K562 (cell line): Measurements from ENCODE around the gene WDCP. TPM values are rescaled to one million over a fixed set of nuclear protein-coding genes. Genes with fewer than 3 reads are reported as not detected.
A peak's percentile ranks its signal among the peaks of the same experiment; 100 is the strongest.

ENCODE experiments used
- ADNP ChIP-seq: fragments of 200-800 bp; sonication (Bioruptor generic); IDR thresholded peaks from 2 replicates; pipeline ENCODE4 v1.6.1; 2016; ENCODE audit warnings: missing genetic modification characterization, missing compliant biosample characterization
- CBX3 ChIP-seq, 2 experiments: IDR thresholded peaks; 1 replicate in 1 of 2; 2 replicates in 1 of 2; pipeline ENCODE4 v1.6.1; 2012; ENCODE audit warnings: inconsistent platforms in 2 of 2, low read length in 2 of 2, borderline replicate concordance in 1 of 2, control low read depth in 1 of 2
- CREB1 ChIP-seq, 2 experiments: sonication (generic) in 1 of 2; formaldehyde crosslinking in 1 of 2; IDR thresholded peaks; 2 replicates each; pipeline versions ENCODE4 v1.6.1 to v1.8.0; 2012 to 2022; ENCODE audit warnings: inconsistent platforms in 1 of 2, mild to moderate bottlenecking in 1 of 2, missing genetic modification reagents in 1 of 2, moderate library complexity in 1 of 2
- EP400 ChIP-seq: fragments of 450-650 bp; IDR thresholded peaks from 2 replicates; pipeline ENCODE4 v1.6.1; 2017; ENCODE audit warnings: antibody characterized with exemption, mild to moderate bottlenecking, moderate library complexity
- ETS2 ChIP-seq: IDR thresholded peaks from 2 replicates; pipeline ENCODE4 v1.6.1; 2016; ENCODE audit warnings: borderline replicate concordance, missing genetic modification characterization, mild to moderate bottlenecking, moderate library complexity, missing compliant biosample characterization; ENCODE audit not compliant: poor library complexity, severe bottlenecking
- FIP1L1 ChIP-seq: fragments of 200-400 bp; formaldehyde crosslinking; IDR thresholded peaks from 2 replicates; pipeline ENCODE4 v1.6.1; 2018; ENCODE audit warnings: mild to moderate bottlenecking, low read depth, low read length; ENCODE audit not compliant: poor library complexity, severe bottlenecking
- FOXP1 ChIP-seq: sonication (generic); formaldehyde crosslinking; IDR thresholded peaks from 2 replicates; pipeline ENCODE4 v1.8.0; 2022; ENCODE audit warnings: mild to moderate bottlenecking, missing genetic modification reagents
- GATA2 ChIP-seq: sonication (generic); formaldehyde crosslinking; IDR thresholded peaks from 2 replicates; pipeline ENCODE4 v1.4.0; 2020; ENCODE audit warnings: mild to moderate bottlenecking, missing genetic modification reagents
- HNRNPLL ChIP-seq: fragments of 200-400 bp; formaldehyde crosslinking; IDR thresholded peaks from 2 replicates; pipeline ENCODE4 v1.6.1; 2017; ENCODE audit warnings: low read length, low read depth, mild to moderate bottlenecking; ENCODE audit not compliant: poor library complexity, severe bottlenecking
- KDM4B ChIP-seq, 2 experiments: fragments of 450-650 bp in 1 of 2; sonication (generic) in 1 of 2; IDR thresholded peaks; 2 replicates each; pipeline ENCODE4 v1.6.1; 2016 to 2017; ENCODE audit warnings: borderline replicate concordance in 2 of 2, antibody characterized with exemption in 1 of 2, low read depth in 1 of 2, mild to moderate bottlenecking in 1 of 2
- LCOR ChIP-seq: sonication (generic); formaldehyde crosslinking; IDR thresholded peaks from 2 replicates; pipeline ENCODE4 v1.8.0; 2022; ENCODE audit warnings: mild to moderate bottlenecking, missing genetic modification reagents
- MTA1 ChIP-seq: fragments of 450-650 bp; IDR thresholded peaks from 2 replicates; pipeline ENCODE4 v1.6.1; 2017; ENCODE audit warnings: borderline replicate concordance
- POLR2G ChIP-seq: fragments of 200-400 bp; formaldehyde crosslinking; IDR thresholded peaks from 2 replicates; pipeline ENCODE4 v1.6.1; 2017; ENCODE audit warnings: low read depth, mild to moderate bottlenecking, antibody characterized with exemption, low read length, moderate library complexity
- RB1 ChIP-seq: fragments of 450-650 bp; IDR thresholded peaks from 2 replicates; pipeline ENCODE4 v1.6.1; 2017; ENCODE audit warnings: low read depth, mild to moderate bottlenecking
- RHOXF2B ChIP-seq: fragments of 250-450 bp; sonication (Bioruptor Pico); conservative IDR thresholded peaks from 2 replicates; pipeline ENCODE4 v1.5.1; 2021
- SRSF3 ChIP-seq: fragments of 200-400 bp; formaldehyde crosslinking; IDR thresholded peaks from 2 replicates; pipeline ENCODE4 v1.6.1; 2016; ENCODE audit warnings: mild to moderate bottlenecking, low read length, moderate library complexity; ENCODE audit not compliant: insufficient read depth
- SRSF7 ChIP-seq: fragments of 200-400 bp; formaldehyde crosslinking; optimal IDR thresholded peaks from 2 replicates; pipeline ENCODE3; 2017; ENCODE audit warnings: mild to moderate bottlenecking, low read depth, low read length
- TCF7 ChIP-seq: sonication (generic); IDR thresholded peaks from 2 replicates; pipeline ENCODE4 v1.6.1; 2016; ENCODE audit warnings: antibody characterized with exemption, borderline replicate concordance
- TRIM24 ChIP-seq, 2 experiments: fragments of 450-650 bp; IDR thresholded peaks; 2 replicates each; pipeline ENCODE4 v1.6.1; 2016
- ZBTB9 ChIP-seq: fragments of 450-650 bp; formaldehyde crosslinking; IDR thresholded peaks from 2 replicates; pipeline ENCODE4 v1.4.0; 2020; ENCODE audit warnings: mild to moderate bottlenecking, moderate library complexity
- ZNF12 ChIP-seq: sonication (generic); formaldehyde crosslinking; IDR thresholded peaks from 2 replicates; pipeline ENCODE4 v1.4.0; 2020; ENCODE audit warnings: mild to moderate bottlenecking, missing genetic modification reagents
- ZNF316 ChIP-seq: fragments of 450-650 bp; IDR thresholded peaks from 2 replicates; pipeline ENCODE4 v1.6.1; 2016
- ZNF764 ChIP-seq: fragments of 250-450 bp; sonication (Bioruptor Pico); IDR thresholded peaks from 2 replicates; pipeline ENCODE4 v1.4.0; 2020; ENCODE audit warnings: low read depth, mild to moderate bottlenecking, moderate library complexity
- polyA plus RNA-seq, 8 experiments: library from polyadenylated mRNA; depleted of rRNA in 4 of 8; stranded (reverse) in 5 of 8; unstranded in 3 of 8; fragments of >200 nt; fragmentation: Nextera tagmentation in 2 of 8; fragmentation: Illumina TruSeq in 1 of 8; extraction: Ambion mirVana in 2 of 8; extraction: Trizol in 1 of 8; gene quantifications; 2 replicates each; pipeline versions ENCODE4 v1.2.1 to v1.2.3, GENCODE V29; 2011 to 2014; ENCODE audit warnings: inconsistent platforms in 1 of 8, missing spikeins in 1 of 8
- total RNA-seq, 7 experiments: library from RNA; depleted of rRNA in 6 of 7; stranded (reverse); fragments of >200 nt in 6 of 7; fragmentation: Illumina TruSeq in 2 of 7; extraction: Trizol in 2 of 7; gene quantifications; 2 replicates each; pipeline versions ENCODE4 v1.2.1 to v1.2.3, GENCODE V29; 2011 to 2021; ENCODE audit warnings: low replicate concordance in 1 of 7
- TF ChIP-seq, protein P1 (sequence below): sonication (generic); formaldehyde crosslinking; IDR thresholded peaks from 2 replicates; pipeline ENCODE4 v1.8.0; 2022; ENCODE audit warnings: mild to moderate bottlenecking, missing genetic modification reagents
- TF ChIP-seq, protein P2 (sequence below), 2 experiments: fragments of 250-450 bp in 1 of 2; fragments of 450-650 bp in 1 of 2; sonication (Bioruptor Pico) in 1 of 2; IDR thresholded peaks; 2 replicates each; pipeline versions ENCODE4 v1.6.1 to v1.8.0; 2016 to 2021; ENCODE audit warnings: mild to moderate bottlenecking in 2 of 2, moderate library complexity in 2 of 2, missing compliant biosample characterization in 1 of 2, missing genetic modification characterization in 1 of 2

WDCP gene
- total and polyA plus RNA-seq, 9 of the 15 experiments (the other 6 are each of a cell fraction or from before 2014, with no cell fraction given): 10.1 to 41.4 (median 21.8) TPM

DNA sequence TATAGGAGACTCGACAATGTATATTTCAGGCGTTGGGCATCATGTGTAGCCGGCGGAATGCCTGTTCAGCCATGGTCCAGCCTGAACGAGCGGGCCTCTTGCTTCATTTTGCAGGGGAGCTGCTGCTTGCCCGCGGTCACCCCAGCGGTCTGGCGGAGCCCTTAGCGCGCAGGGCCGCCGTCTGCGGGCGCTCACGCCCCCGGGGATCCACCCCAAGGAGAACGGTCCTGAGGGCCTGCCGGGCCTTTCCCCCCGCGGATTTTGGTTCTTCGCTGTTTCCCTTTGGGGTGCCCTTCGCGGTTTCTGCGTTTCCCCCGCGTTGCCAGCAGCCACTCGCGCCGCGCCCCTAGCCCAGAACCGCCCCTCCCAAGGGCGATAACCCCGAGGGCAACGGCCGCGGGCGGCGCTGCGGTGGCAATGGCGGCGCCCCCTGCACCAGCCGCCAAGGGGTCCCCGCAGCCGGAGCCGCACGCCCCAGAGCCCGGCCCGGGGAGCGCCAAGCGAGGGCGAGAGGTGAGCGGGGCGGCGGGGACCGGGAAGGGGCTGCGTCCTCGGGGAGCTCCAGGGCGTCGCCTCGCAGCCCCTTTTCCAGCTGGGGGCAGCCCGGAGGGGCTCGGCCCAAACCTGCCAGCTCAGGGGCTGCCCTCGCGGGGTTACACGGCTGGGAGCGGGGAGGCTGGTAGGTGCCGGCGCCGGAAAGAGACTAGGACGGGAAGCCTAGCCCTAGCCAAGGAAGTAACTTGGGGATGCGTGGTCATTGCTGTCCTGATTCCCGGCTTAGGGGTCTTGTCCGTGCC lies 37.3 kb downstream of the WDCP start, which contains the start of gene MFSD2B (continued):
- TF ChIP-seq CREB1 (IDR thresholded peaks at IDR 0.05) (no peak), CREB1 (CRISPR knock-in tag; IDR thresholded peaks at IDR 0.05) (0 out of 2 replicates have a peak, but pooled peaks have one; percentile 34), EP400 (0 out of 2 replicates have a peak, but pooled peaks have one; percentile 2), ZNF764 (CRISPR knock-in tag) (no peak), ETS2 (tag) (no peak), KDM4B (IDR thresholded peaks at IDR 0.05; ENCODE audit: borderline replicate concordance in 2 of 2, low read depth in 1 of 2) (0 out of 4 replicates have a peak, but pooled peaks of 1 of the 2 experiments have one; percentile 20), TCF7 (no peak), SRSF7 (no peak), ZBTB9 (CRISPR knock-in tag) (0 out of 2 replicates have a peak, but pooled peaks have one; percentile 80), TRIM24 (IDR thresholded peaks at IDR 0.05) (0 out of 4 replicates have a peak, but pooled peaks of 1 of the 2 experiments have one; percentile 4), MTA1 (no peak), FOXP1 (CRISPR knock-in tag) (no peak), HNRNPLL (peak; percentile 36), ADNP (tag) (no peak), CBX3 (IDR thresholded peaks at IDR 0.05; ENCODE audit: borderline replicate concordance in 1 of 2, low read length in 2 of 2) (no peak; a peak in 1 of 3 replicates), GATA2 (CRISPR knock-in tag) (no peak), ZNF12 (CRISPR knock-in tag) (no peak), LCOR (CRISPR knock-in tag) (peak; percentile 70; the same call in 1 of the 2 replicates), POLR2G (peak; percentile 82), RB1 (peak; percentile 44), SRSF3 (0 out of 2 replicates have a peak, but pooled peaks have one; percentile 28), ZNF316 (no peak), FIP1L1 (peak; percentile 68), RHOXF2B (CRISPR knock-in tag) (no peak)
- TF ChIP-seq, protein P1, sequence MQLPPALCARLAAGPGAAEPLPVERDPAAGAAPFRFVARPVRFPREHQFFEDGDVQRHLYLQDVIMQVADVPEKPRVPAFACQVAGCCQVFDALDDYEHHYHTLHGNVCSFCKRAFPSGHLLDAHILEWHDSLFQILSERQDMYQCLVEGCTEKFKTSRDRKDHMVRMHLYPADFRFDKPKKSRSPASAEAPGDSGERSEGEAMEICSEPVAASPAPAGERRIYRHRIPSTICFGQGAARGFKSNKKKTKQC (CRISPR knock-in tag): no peak
- TF ChIP-seq, protein P2, sequence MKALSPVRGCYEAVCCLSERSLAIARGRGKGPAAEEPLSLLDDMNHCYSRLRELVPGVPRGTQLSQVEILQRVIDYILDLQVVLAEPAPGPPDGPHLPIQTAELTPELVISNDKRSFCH (CRISPR knock-in tag; IDR thresholded peaks at IDR 0.05): no peak
- TF ChIP-seq, protein P2 (tag; IDR thresholded peaks at IDR 0.05): peak; percentile 41; the same call in 1 of the 2 replicates
